Psoas muscle (tissue), 8 donors: Measurements from ENCODE around the gene UBE2E2. TPM values are rescaled to one million over a fixed set of nuclear protein-coding genes. Genes with fewer than 3 reads are reported as not detected.
A peak's percentile ranks its signal among the peaks of the same experiment; 100 is the strongest.

ENCODE experiments used
- ATAC-seq, 4 donors: fragments of 200-7000 bp; cut with Tn5 transposase; one replicate each; pipeline ENCODE4 v1.9.1; 2020; ENCODE audit warnings: moderate library complexity in 3 of 4, mild to moderate bottlenecking in 2 of 4
- DNase-seq, 2 donors: peaks; one replicate each; pipeline ENCODE4 v3.0.0-alpha.2; 2020
- H3K27ac ChIP-seq: fragments of 200-600 bp; one replicate; pipeline ENCODE4 v1.8.0; 2022
- H3K27me3 ChIP-seq, 3 donors: fragments of 200-600 bp in 1 of 3; one replicate each; pipeline versions ENCODE4 v1.6.1 to v1.8.0; 2013 to 2022; ENCODE audit warnings: low read length in 2 of 3, mild to moderate bottlenecking in 2 of 3, moderate library complexity in 1 of 3; ENCODE audit not compliant: insufficient read depth in 3 of 3
- H3K36me3 ChIP-seq, 2 donors: fragments of 200-600 bp in 1 of 2; one replicate each; pipeline versions ENCODE4 v1.6.1 to v1.8.0; 2013 to 2022; ENCODE audit warnings: low read depth in 1 of 2, mild to moderate bottlenecking in 1 of 2, moderate library complexity in 1 of 2; ENCODE audit not compliant: insufficient read depth in 1 of 2
- H3K4me1 ChIP-seq: fragments of 200-600 bp; one replicate; pipeline ENCODE4 v1.8.0; 2022
- H3K4me3 ChIP-seq: fragments of 200-600 bp; one replicate; pipeline ENCODE4 v1.8.0; 2022; ENCODE audit warnings: mild to moderate bottlenecking
- H3K9me3 ChIP-seq: fragments of 200-600 bp; one replicate; pipeline ENCODE4 v1.8.0; 2022
- CTCF ChIP-seq: fragments of 200-600 bp; IDR thresholded peaks from one replicate; pipeline ENCODE4 v1.8.0; 2022; ENCODE audit warnings: antibody characterized with exemption
- WGBS, 3 donors: extraction: QIAGEN DNeasy Blood & Tissue Kit; methylation state at CpG; one replicate each; pipeline versions ENCODE4 v1.1.6 to v1.1.7; 2013; 5-methylcytosine and 5-hydroxymethylcytosine counted together
- intact Hi-C, 2 donors: fragments of 100-400 bp; cut with DNase I; formaldehyde crosslinking; loops; one replicate each; pipeline versions ENCODE4 v1.11.0 to v1.14.2; 2022
- polyA plus RNA-seq, 3 donors: library from polyadenylated mRNA; stranded (reverse); fragments of 200-250 nt; gene quantifications; one replicate each; pipeline ENCODE4 v1.2.3, GENCODE V29; 2013
- total RNA-seq, 4 donors: library from RNA; stranded (reverse); fragmentation: NEBNext Ultra II Directional in 2 of 4; extraction: Animal tissue kit (Norgen Biotek cat#: 25700) in 2 of 4; gene quantifications; one replicate each; pipeline versions ENCODE4 v1.2.1 to v1.2.4, GENCODE V29; 2021 to 2023
- donor health status: healthy with polysubstance abuse.
- donor health status: DM: no; HTN: no; CAD: no; lungs with moderate emphysema.
- donor health status: Bipolar disorder and iron deficiency.
- donor health status: healthy.
- donor health status: DM: yes; HTN: yes; CAD: no.
- donor health status: DM: no; HTN: no; CAD: no.
- donor health status: DM: no; HTN: no; CAD: no.
- donor health status: DM: yes; HTN: yes; CAD: no.

The UBE2E2 gene
- total and polyA plus RNA-seq, 7 donors = 12.9 to 38.2 (median 34.0) TPM

GRCh38 chr3:23199649-23200048, 3.5 kb upstream of the UBE2E2 start:
- Histone ChIP-seq H3K27me3 (no peaks in the 10 kb centered on the region), H3K9me3 (no peaks in the 10 kb centered on the region), H3K36me3 (no peaks in the 10 kb centered on the region), H3K4me1 (peaks cover 5% of the 10 kb centered on the region), H3K4me3 (no peak overlapping the region), H3K27ac (no peak overlapping the region)
- DNase-seq (no peak), ATAC-seq (no peak)
- intact Hi-C loops = loop anchor here in 1 of 2 donors (5.0 to 10.0 kb wide), 2 partner anchors 115 to 608 kb away; partner anchors contain the start of gene UBE2E1
- 79 to 89% (median 82%) methylated on average over 5 of the region's 5 CpGs for WGBS, 3 donors
- TF ChIP-seq CTCF = no peak

- Histone ChIP-seq H3K36me3 (no peaks in the 10 kb centered on the region), H3K27me3 (no peaks in the 10 kb centered on the region), H3K4me1 (peaks cover 22% of the 10 kb centered on the region), H3K4me3 (no peak overlapping the region), H3K27ac (no peak overlapping the region), H3K9me3 (no peaks in the 10 kb centered on the region)
- intact Hi-C loops = loop anchor here in 1 of 2 donors (5.0 to 10.0 kb wide), 2 partner anchors 114 to 606 kb away; partner anchors contain the start of gene UBE2E1
- TF ChIP-seq CTCF = no peak
- DNase-seq = no peak
- 76 to 77% (median 77%) methylated on average over 10 of the region's 10 CpGs for WGBS, 3 donors
- no peak for ATAC-seq
These were observed 1.8 kb upstream of the UBE2E2 start for GRCh38 chr3:23201154-23201838.

- TF ChIP-seq CTCF = no peak
- ATAC-seq = peak; percentile 12 to 51 (median 40)
- Histone ChIP-seq H3K36me3 (no peaks in the 10 kb centered on the region), H3K9me3 (no peaks in the 10 kb centered on the region), H3K27me3 (no peaks in the 10 kb centered on the region), H3K27ac (peak overlapping the region; percentile 96), H3K4me1 (peaks cover 28% of the 10 kb centered on the region), H3K4me3 (peak overlapping the region; percentile 87)
- no peak for DNase-seq
- WGBS, 3 donors = 7 to 12% (median 11%) methylated on average over 35 to 41 of the region's 41 CpGs
- intact Hi-C loops = loop anchor here in 1 of 2 donors (5.0 to 10.0 kb wide), 2 partner anchors 112 to 605 kb away; partner anchors contain the start of gene UBE2E1
These were observed 765 bp upstream of the UBE2E2 start for GRCh38 chr3:23202203-23202920.

GRCh38 chr3:23203708-23204330, 692 bp downstream of the UBE2E2 start:
- DNase-seq = peak; percentile 41 to 63
- WGBS, 3 donors = 1% methylated on average over 18 to 19 of the region's 19 CpGs
- Histone ChIP-seq H3K9me3 (no peaks in the 10 kb centered on the region), H3K4me1 (peaks cover 37% of the 10 kb centered on the region), H3K27me3 (no peaks in the 10 kb centered on the region), H3K4me3 (peak overlapping the region; percentile 87), H3K27ac (peak overlapping the region; percentile 96), H3K36me3 (no peaks in the 10 kb centered on the region)
- ATAC-seq = peak in 3 of 4 donors; percentile 17 to 55 (median 25)
- intact Hi-C loops = loop anchor here in 1 of 2 donors (5.0 to 10.0 kb wide), 2 partner anchors 111 to 603 kb away; partner anchors contain the start of gene UBE2E1
- TF ChIP-seq CTCF = no peak
